OCI-LY7 (cell line): ENCODE data around the gene SPATA13. TPM values are rescaled to one million over a fixed set of nuclear protein-coding genes. Genes with fewer than 3 reads are reported as not detected.

Source experiments
- BruUV-seq: library from RNA; stranded (reverse); fragments of 400-500 nt; replicated peaks from 2 replicates; lab custom pipeline; 2021; lab: Mats Ljungman, UMichigan
- CTCF ChIA-PET: fragments of 300-600 bp; sonication (Branson Sonifier 250); formaldehyde crosslinking; loops from one replicate; lab custom pipeline; 2022; ENCODE audit warnings: antibody characterized with exemption; ENCODE audit not compliant: unreplicated experiment; lab: Charles Lee
- POLR2A ChIA-PET: fragments of 300-600 bp; sonication (Branson Sonifier 250); formaldehyde crosslinking; loops from one replicate; lab custom pipeline; 2022; ENCODE audit warnings: antibody characterized with exemption; lab: Charles Lee
- DNase-seq: peaks from one replicate; pipeline ENCODE4 v3.0.0-alpha.2; 2015; ENCODE audit warnings: low spot score
- H2AFZ ChIP-seq: fragments of 200-600 bp; sonication (generic), shearing (Covaris generic); 2 replicates; pipeline ENCODE4 v1.6.1; 2014; ENCODE audit warnings: mild to moderate bottlenecking, antibody characterized with exemption, low read length, moderate library complexity
- H3K27ac ChIP-seq: fragments of 200-600 bp; sonication (generic); 2 replicates; pipeline ENCODE4 v1.5.1; 2014; ENCODE audit warnings: mixed run types, low read depth, mild to moderate bottlenecking, moderate library complexity, low read length, inconsistent platforms; ENCODE audit not compliant: poor library complexity, severe bottlenecking
- H3K36me3 ChIP-seq: fragments of 200-600 bp; sonication (generic); 2 replicates; pipeline ENCODE4 v1.6.1; 2014; ENCODE audit warnings: mild to moderate bottlenecking, antibody characterized with exemption, low read length, moderate library complexity, mixed read lengths; ENCODE audit not compliant: insufficient read depth
- H3K4me1 ChIP-seq: fragments of 200-600 bp; sonication (generic); 2 replicates; pipeline ENCODE4 v1.5.1; 2014; ENCODE audit warnings: mild to moderate bottlenecking, low read length; ENCODE audit not compliant: insufficient read depth, poor library complexity, severe bottlenecking
- H3K4me2 ChIP-seq: fragments of 200-600 bp; sonication (generic); 2 replicates; pipeline ENCODE4 v1.6.1; 2014; ENCODE audit warnings: mild to moderate bottlenecking, low read length
- H3K4me3 ChIP-seq: fragments of 200-600 bp; sonication (generic); 2 replicates; pipeline ENCODE4 v1.5.1; 2014; ENCODE audit warnings: mild to moderate bottlenecking, low read depth, low read length; ENCODE audit not compliant: poor library complexity, severe bottlenecking
- H3K79me2 ChIP-seq: fragments of 200-600 bp; sonication (generic); 2 replicates; pipeline ENCODE4 v1.6.1; 2016; ENCODE audit warnings: low read depth, mild to moderate bottlenecking, low read length, moderate library complexity, mixed read lengths; ENCODE audit not compliant: insufficient read depth
- H3K9me2 ChIP-seq: fragments of 200-600 bp; sonication (generic); 2 replicates; pipeline ENCODE4 v1.6.1; 2016; ENCODE audit warnings: mild to moderate bottlenecking, low read length, mixed read lengths; ENCODE audit not compliant: insufficient read depth
- H3K9me3 ChIP-seq: fragments of 200-600 bp; sonication (generic); 2 replicates; pipeline ENCODE4 v1.6.1; 2014; ENCODE audit warnings: mild to moderate bottlenecking, mixed run types, low read length, mixed read lengths
- H4K20me1 ChIP-seq: fragments of 200-600 bp; sonication (generic); 2 replicates; pipeline ENCODE4 v1.6.1; 2014; ENCODE audit warnings: mild to moderate bottlenecking, antibody characterized with exemption, low read length, moderate library complexity, mixed read lengths; ENCODE audit not compliant: insufficient read depth
- CTCF ChIP-seq: fragments of 200-600 bp; sonication (generic); conservative IDR thresholded peaks from 2 replicates; pipeline ENCODE4 v1.5.1; 2014; ENCODE audit warnings: mild to moderate bottlenecking, antibody characterized with exemption, low read length, moderate library complexity, mixed read lengths
- EZH2phosphoT487 ChIP-seq: fragments of 200-600 bp; sonication (generic); IDR thresholded peaks from 2 replicates; pipeline ENCODE4 v1.6.1; 2018; ENCODE audit warnings: low read depth, borderline replicate concordance, mild to moderate bottlenecking, mixed run types, antibody characterized with exemption, low read length, moderate library complexity, mixed read lengths
- intact Hi-C: fragments of 100-400 bp; cut with micrococcal nuclease; formaldehyde crosslinking; loops from one replicate; pipeline ENCODE4 v1.10.0; 2022; ENCODE audit not compliant: unreplicated experiment
- total RNA-seq, 2 experiments: library from RNA; depleted of rRNA in 1 of 2; stranded (reverse); fragments of >200 nt in 1 of 2; shearing (Covaris generic) in 1 of 2; gene quantifications; 2 replicates each; pipeline ENCODE4 v1.2.3, GENCODE V29; 2014 to 2022

The SPATA13 gene
- total RNA-seq, 2 experiments from 2014 or later = 3.8 to 32.4 TPM

- Histone ChIP-seq H4K20me1 (no peaks in the 10 kb centered on the region), H3K27ac (no peak overlapping the region), H3K4me1 (no peaks in the 10 kb centered on the region), H3K9me3 (no peaks in the 10 kb centered on the region), H3K79me2 (no peaks in the 10 kb centered on the region), H3K36me3 (no peaks in the 10 kb centered on the region), H3K4me3 (no peak overlapping the region), H3K4me2 (no peak overlapping the region), H3K9me2 (no peaks in the 10 kb centered on the region), H2AFZ (no peak overlapping the region)
- intact Hi-C loops = no loop called here
- BruUV-seq = no TSS peak
- ChIA-PET CTCF (no interaction called here), POLR2A (interaction anchor here (0.5 kb wide), 1 partner anchor 33 kb away, joined by 3 read pairs; no protein-coding TSS in a partner anchor)
- TF ChIP-seq CTCF (no peak), EZH2phosphoT487 (no peak)
- DNase-seq = no peak
Measured at GRCh38 chr13:24241336-24241735, 80.8 kb downstream of the SPATA13 start.

GRCh38 chr13:24242100-24242499 is 81.6 kb downstream of the SPATA13 start:
- no TSS peak for BruUV-seq
- no peaks in the 10 kb centered on the region for H3K9me3 ChIP-seq
- intact Hi-C loops = no loop called here

More at GRCh38 chr13:24242100-24242499, 81.6 kb downstream of the SPATA13 start:
- H3K36me3 ChIP-seq = no peaks in the 10 kb centered on the region
- no peak for DNase-seq
- no peaks in the 10 kb centered on the region for H4K20me1 ChIP-seq
- TF ChIP-seq EZH2phosphoT487 (no peak), CTCF (no peak)
- H3K4me3 ChIP-seq = no peak overlapping the region
- CTCF ChIA-PET = no interaction called here
- H2AFZ ChIP-seq = no peak overlapping the region
- H3K4me1 ChIP-seq = no peaks in the 10 kb centered on the region
- H3K9me2 ChIP-seq = no peaks in the 10 kb centered on the region
- no peak overlapping the region for H3K27ac ChIP-seq
- H3K4me2 ChIP-seq = no peak overlapping the region
- H3K79me2 ChIP-seq = no peaks in the 10 kb centered on the region
- POLR2A ChIA-PET = no interaction called here
